Islet precursor cell (in vitro differentiated cells): ENCODE measurements around the gene LNX1.

Source experiments
- DNase-seq: peaks from one replicate; pipeline ENCODE4 v3.0.0-alpha.2; 2018

LNX1 gene

GRCh38 chr4:53532521-53532920, 58.8 kb downstream of the LNX1 start:
- DNase-seq: no peak

DNA sequence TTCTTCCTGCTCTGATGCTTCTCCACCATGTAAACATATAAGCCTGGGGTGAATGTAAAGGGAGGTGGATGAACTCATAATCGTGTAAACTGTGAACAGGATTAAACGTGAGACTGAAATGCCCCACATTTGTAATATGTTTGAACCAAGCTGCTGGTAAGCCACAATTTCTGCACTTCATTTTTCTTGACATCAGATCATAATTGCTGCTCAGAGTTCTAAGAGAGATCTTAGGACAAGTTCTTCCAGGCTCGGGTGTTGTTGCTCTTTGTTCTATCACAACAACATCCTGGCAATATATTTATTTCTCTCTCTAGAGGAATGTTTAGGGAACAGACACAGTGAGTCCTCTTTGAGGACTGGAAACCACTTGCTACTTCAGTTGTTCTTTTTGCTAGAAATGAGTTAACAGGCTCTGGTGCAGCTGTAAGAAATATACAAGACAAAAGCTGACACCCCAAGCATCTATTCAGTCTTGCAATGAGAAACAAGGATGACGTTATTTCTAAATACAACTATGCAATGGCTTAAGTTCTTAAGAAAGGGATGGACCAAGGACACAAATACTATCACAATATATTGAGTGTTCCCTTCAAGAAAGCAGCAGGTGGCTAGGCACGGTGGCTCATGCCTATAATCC, 59.6 kb downstream of the LNX1 start:
- DNase-seq: no peak

GRCh38 chr4:53529025-53529424, 62.3 kb downstream of the LNX1 start:
- DNase-seq: peak; percentile 60

- DNase-seq: no peak
Measured at GRCh38 chr4:53527930-53528329, 63.4 kb downstream of the LNX1 start.

GRCh38 chr4:53527326-53527725, 64.0 kb downstream of the LNX1 start:
- DNase-seq: peak; percentile 86

DNA sequence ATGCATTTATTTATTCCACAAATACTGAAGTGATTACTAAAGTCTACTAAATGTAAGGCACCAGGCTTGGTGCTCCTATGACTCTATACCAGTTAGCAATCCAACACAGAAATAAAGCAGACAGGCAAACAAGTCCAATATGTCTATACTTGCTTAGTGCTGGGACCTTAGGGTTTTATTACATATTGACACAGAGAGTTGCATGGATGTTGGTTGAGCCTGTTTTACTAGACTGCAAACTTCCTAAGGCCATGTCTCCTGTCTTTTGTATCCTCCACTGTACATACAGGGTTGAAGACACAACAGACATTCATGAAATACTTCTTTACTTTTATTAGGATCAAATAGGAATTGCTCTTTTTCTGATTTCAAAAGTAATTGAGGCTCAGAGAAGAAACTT, 69.0 kb downstream of the LNX1 start:
- DNase-seq: no peak

DNA sequence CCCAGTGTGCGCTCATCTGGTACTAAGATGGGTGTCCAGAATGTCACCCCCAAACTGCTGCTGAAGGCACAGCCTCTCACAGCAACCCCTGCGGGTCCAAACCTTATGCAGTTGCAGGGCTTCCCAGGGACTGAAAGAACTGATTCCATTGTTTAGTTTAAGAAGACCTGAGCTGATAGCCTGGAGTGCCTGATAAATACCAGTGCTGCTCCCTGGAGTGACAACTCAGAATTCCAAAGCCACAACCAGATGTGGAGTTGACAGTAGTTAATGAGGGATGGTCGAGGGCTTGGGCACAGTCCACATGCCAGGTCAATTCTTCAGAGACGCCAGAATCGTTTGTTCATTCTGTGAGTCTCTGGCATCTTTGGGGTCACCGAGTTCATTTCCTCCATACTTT, 71.2 kb downstream of the LNX1 start:
- peak; percentile 75 for DNase-seq

- no peak for DNase-seq
Measured at GRCh38 chr4:53518807-53519206, 72.5 kb downstream of the LNX1 start.

DNA sequence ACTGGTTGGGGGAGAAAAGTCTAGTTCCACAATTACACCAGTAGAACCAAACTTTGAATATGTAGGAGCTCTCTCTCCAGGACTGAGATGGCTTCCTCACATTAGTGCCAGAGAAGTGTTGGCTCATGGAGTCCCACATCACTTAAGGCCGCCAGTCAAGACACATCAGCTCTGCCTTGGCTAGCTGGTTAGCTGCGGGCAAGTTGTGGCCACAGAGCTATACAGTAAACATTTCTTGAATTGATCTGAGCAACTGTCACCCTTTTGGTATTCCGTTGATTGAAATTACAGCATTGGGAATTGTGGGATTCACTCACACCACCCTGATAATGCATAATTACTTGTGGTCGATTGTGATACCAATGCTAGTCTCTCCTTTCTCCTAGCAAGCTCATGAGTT, 76.2 kb downstream of the LNX1 start:
- no peak for DNase-seq

DNA sequence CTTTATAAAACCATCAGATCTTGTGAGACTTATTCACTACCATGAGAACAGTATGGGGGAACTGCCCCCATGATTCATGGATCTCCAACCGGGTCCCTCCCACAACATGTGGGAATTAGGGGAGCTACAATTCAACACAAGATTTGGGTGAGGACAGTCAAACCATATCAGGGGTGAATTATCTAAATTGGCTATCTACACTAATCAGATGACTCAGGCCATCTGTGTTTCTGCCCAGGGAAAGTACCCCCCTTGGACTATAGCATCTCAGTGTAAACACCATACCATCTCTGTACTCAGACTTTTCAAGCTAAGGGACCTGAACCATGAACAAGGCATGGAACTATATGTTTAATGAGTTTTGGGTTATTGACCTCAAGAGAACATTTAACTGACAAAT, 76.8 kb downstream of the LNX1 start:
- DNase-seq: no peak

DNA sequence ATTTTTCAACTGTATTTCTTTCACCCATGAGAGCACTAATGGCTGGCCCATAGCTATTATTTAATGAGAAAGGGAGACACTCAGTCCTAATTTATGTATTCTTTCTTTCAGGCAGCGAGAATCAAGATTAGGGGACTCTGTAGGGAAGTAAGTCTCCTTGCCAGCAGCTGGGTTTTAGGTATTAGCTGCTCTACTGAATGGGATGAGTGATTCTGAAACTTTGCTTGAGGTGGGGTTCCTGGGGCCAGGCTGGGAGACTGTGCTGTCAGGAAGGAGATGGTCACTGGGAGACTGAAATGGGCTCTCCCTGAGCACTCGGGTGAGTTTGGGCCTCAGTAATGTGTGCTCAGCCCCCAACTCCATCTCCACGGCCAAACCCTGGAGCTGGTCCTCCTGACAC, 78.7 kb downstream of the LNX1 start:
- DNase-seq: no peak

GRCh38 chr4:53511014-53511413, 80.3 kb downstream of the LNX1 start:
- no peak for DNase-seq

- no peak for DNase-seq
Measured at GRCh38 chr4:53510321-53510720, 81.0 kb downstream of the LNX1 start.

- DNase-seq: no peak
Measured at GRCh38 chr4:53508446-53508845, 82.8 kb downstream of the LNX1 start.

- no peak for DNase-seq
Measured at GRCh38 chr4:53507671-53508286, 83.5 kb downstream of the LNX1 start.

DNA sequence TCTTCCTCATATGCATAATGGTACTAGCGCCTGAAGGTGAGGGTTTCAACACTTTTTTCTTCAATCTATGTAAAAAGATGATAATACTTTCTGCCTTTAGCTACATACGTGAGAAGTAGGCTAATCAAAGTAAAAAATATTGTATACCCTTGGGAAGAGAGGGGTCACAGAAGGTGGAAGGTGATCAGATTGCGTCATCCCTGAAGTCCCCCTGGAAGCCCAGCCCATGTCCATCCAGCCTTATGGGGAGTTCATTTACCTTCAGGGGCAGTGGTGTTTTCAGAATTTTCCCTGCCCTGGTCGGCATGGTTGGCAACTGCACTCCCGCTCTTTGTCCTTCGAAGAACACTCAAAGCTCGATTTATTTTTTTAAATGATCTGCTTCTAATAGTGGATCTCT, 84.2 kb downstream of the LNX1 start:
- DNase-seq: no peak

DNA sequence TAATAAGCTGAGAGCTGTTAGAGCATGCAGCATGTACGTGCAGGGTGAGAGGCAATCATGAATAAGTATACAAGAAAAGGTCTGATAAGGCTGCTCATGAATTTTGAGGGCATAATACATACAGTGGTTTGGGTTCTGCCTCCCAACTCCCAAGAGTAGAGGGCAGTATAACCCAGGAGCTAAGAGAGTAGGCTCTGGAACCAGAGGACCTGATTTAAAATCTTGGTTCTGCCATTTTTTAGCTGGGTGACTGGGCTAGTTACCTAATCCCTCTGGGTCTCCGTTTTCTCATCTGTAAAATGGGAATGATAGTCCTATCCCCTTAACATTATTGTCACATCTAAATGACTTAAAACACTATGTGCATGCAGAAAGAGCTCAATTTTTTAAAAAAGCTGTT, 85.3 kb downstream of the LNX1 start:
- DNase-seq: no peak

- no peak for DNase-seq
Measured at GRCh38 chr4:53502094-53502493, 89.2 kb downstream of the LNX1 start.

DNA sequence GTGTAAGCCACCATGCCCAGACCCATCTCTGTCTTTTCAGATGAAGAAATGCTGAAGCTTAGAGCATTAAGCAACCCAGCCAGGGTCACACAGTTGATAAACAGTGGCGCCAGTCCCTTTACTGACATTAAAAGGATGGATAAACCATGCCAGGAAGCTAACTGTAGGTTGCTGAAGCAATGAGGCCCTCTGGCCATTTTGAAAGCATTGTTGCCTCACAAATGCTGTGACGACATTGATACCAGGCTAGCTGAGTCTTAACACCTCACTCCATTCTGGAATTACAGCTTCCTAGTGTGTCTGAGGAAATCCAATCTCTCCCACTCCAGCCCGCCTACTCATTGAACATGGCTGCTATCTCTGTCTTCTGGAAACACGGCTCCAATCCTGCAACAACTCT, 89.7 kb downstream of the LNX1 start:
- DNase-seq: no peak

DNA sequence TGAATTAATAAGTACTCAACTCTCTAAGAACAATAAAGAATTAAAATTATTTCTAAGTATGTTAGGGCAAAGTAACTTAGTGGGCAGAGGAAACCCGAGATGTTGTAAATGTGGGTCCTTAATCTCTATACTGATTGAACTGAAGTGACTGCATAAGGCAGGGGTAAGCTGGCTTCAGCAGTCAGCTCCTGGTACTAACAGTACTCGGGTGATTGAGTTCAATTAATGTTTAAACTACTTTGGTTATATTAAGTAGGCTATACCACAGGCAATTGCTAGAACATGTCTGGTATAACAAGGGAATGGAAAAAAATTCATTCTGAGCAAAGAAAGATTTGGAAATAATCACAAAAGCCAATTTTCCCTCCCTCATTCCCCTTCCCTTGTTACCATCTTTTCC, 90.7 kb downstream of the LNX1 start:
- DNase-seq: no peak

DNA sequence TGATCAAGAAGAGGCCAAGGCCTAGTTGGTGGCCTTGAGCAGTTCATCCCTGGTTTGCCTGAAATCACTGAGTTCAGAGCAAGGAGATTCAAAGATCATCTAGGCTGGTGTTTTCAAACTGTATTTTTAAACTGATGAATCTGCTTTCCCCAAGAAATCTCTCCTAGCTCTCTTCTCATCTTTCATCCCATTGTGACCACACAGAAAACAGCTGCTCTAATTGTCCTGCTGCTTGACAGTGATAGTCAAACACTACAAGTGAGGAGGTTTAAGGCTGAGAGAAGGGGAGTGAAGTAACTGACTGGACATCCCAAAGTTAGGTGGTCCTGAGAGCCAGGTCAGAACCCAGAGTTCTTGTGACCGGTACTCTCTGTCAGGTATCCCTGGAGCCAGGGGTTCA, 91.5 kb downstream of the LNX1 start:
- DNase-seq: no peak

- no peak for DNase-seq
Measured at GRCh38 chr4:53498706-53499105, 92.6 kb downstream of the LNX1 start.

DNA sequence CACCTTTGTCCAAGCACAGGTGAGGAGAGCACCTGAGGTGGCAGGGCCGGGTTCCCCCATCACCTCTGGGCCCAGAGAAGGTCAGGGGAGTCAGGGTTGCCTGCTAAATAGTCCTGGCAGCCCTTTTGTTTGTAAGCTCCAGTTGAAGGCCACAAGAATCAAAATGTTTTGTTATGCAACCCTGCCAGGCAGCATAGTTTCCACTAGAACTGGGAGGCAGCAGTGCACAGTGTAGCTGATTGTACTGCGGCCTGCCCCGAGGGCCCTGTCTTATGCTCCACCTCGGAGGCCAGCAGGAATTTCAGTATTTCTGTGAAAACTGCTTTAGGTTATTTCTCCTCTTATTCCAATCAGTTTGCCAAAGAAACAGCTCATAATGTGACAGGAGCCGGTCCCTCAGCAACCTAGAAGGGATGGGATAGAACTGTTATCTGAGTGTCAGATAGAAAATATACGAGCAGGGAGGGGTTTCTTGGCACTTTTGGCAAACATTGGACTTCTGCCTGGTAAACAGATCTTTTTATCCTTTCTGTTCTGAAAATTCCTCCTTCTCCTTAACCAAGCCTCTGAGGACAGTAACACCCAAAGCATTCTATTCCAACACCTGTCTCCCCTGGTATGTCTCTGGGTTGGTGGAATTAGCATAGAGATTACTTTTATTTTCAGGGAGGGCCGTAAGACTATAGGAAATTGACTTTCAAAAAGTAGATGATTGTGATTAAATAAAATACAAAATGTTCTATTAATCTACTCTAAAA, 93.6 kb downstream of the LNX1 start:
- peak; percentile 82 for DNase-seq

GRCh38 chr4:53494851-53495250, 96.4 kb downstream of the LNX1 start:
- no peak for DNase-seq
